HCT116 (cell line): Measurements from ENCODE around the gene SCN1A. TPM values are rescaled to one million over a fixed set of nuclear protein-coding genes. Genes with fewer than 3 reads are reported as not detected.

Source experiments
- ATAC-seq: fragments of 200-7000 bp; cut with Tn5 transposase; 2 replicates; pipeline ENCODE4 v1.9.1; 2020; ENCODE audit warnings: mild to moderate bottlenecking, moderate library complexity
- BruUV-seq: library from RNA; stranded (reverse); fragments of 400-500 nt; replicated peaks from 2 replicates; lab custom pipeline; 2021; lab: Mats Ljungman, UMichigan
- CTCF ChIA-PET: fragments of 300-600 bp; sonication (Branson Sonifier 250); formaldehyde crosslinking; loops from one replicate; lab custom pipeline; 2021; ENCODE audit warnings: antibody characterized with exemption; lab: Charles Lee
- POLR2A ChIA-PET: fragments of 300-600, 350-600 bp; sonication (Branson Sonifier 250); formaldehyde crosslinking; loops from one replicate; lab custom pipeline; 2021; ENCODE audit warnings: antibody characterized with exemption; lab: Charles Lee
- RAD21 ChIA-PET, 2 experiments: fragments of 300-600 bp; sonication (Branson Sonifier 250); formaldehyde crosslinking; loops; one replicate each; lab custom pipeline; 2023; ENCODE audit warnings: low total read pairs in 2 of 2; ENCODE audit not compliant: uncharacterized antibody in 2 of 2, unreplicated experiment in 2 of 2, low non-redundant PET in 1 of 2; lab: Charles Lee
- DNase-seq: peaks from one replicate; pipeline ENCODE4 v3.0.0-alpha.2; 2010; ENCODE audit warnings: low read depth, low spot score
- H2AFZ ChIP-seq: fragments of 200-600 bp; shearing (Covaris generic), sonication (generic); 2 replicates; pipeline ENCODE4 v1.6.1; 2017; ENCODE audit warnings: low read depth, mixed run types, mixed read lengths, antibody characterized with exemption, low read length; ENCODE audit not compliant: poor library complexity, severe bottlenecking
- H3K27ac ChIP-seq: 2 replicates; pipeline ENCODE4 v1.5.1; 2012; ENCODE audit warnings: low read depth, low read length
- H3K27me3 ChIP-seq: fragments of 200-600 bp; sonication (generic); 2 replicates; pipeline ENCODE4 v1.6.1; 2016; ENCODE audit warnings: mixed run types, low read length, mixed read lengths; ENCODE audit not compliant: insufficient read depth
- H3K36me3 ChIP-seq, 2 experiments: fragments of 200-500 bp in 1 of 2; fragments of 200-600 bp in 1 of 2; sonication (Bioruptor generic) in 1 of 2; sonication (generic) in 1 of 2; 2 replicates each; pipeline versions ENCODE4 v1.5.1 to v1.6.1; 2014 to 2016; ENCODE audit warnings: low read length in 2 of 2, inconsistent platforms in 1 of 2, mixed read lengths in 1 of 2, mixed run types in 1 of 2; ENCODE audit not compliant: insufficient read depth in 2 of 2, control insufficient read depth in 1 of 2
- H3K4me1 ChIP-seq, 2 experiments: fragments of 200-600 bp in 1 of 2; sonication (generic) in 1 of 2; 2 replicates each; pipeline versions ENCODE4 v1.5.1 to v1.6.1; 2012 to 2017; ENCODE audit warnings: low read length in 2 of 2, inconsistent platforms in 1 of 2, mild to moderate bottlenecking in 1 of 2, mixed read lengths in 1 of 2, mixed run types in 1 of 2, moderate library complexity in 1 of 2; ENCODE audit not compliant: insufficient read depth in 2 of 2, control insufficient read depth in 1 of 2
- H3K4me2 ChIP-seq: fragments of 200-600 bp; sonication (generic); 2 replicates; pipeline ENCODE4 v1.6.1; 2017; ENCODE audit warnings: mixed run types, low read length, mixed read lengths
- H3K4me3 ChIP-seq, 2 experiments: fragments of 200-600 bp in 1 of 2; sonication (generic) in 1 of 2; replicated peaks in 1 of 2; 2 replicates each; pipeline ENCODE4 v1.5.1; 2011 to 2016; ENCODE audit warnings: low read length in 2 of 2, control low read depth in 1 of 2, low read depth in 1 of 2, mild to moderate bottlenecking in 1 of 2, mixed read lengths in 1 of 2, mixed run types in 1 of 2
- H3K79me2 ChIP-seq: fragments of 200-600 bp; sonication (generic); 2 replicates; pipeline ENCODE4 v1.6.1; 2017; ENCODE audit warnings: mild to moderate bottlenecking, mixed run types, low read length, moderate library complexity, mixed read lengths; ENCODE audit not compliant: insufficient read depth
- H3K9ac ChIP-seq: fragments of 200-600 bp; sonication (generic); 2 replicates; pipeline ENCODE4 v1.6.1; 2016; ENCODE audit warnings: low read length, mixed read lengths
- H3K9me2 ChIP-seq: fragments of 200-600 bp; sonication (generic), shearing (Covaris generic); 2 replicates; pipeline ENCODE4 v1.6.1; 2017; ENCODE audit warnings: mixed run types, mild to moderate bottlenecking, moderate library complexity; ENCODE audit not compliant: insufficient read depth
- H3K9me3 ChIP-seq, 2 experiments: fragments of 200-500 bp in 1 of 2; fragments of 200-600 bp in 1 of 2; sonication (Bioruptor generic) in 1 of 2; sonication (generic) in 1 of 2; 2 replicates each; pipeline ENCODE4 v1.6.1; 2014 to 2017; ENCODE audit warnings: low read length in 2 of 2, mixed read lengths in 2 of 2, inconsistent platforms in 1 of 2, low read depth in 1 of 2, mild to moderate bottlenecking in 1 of 2, mixed run types in 1 of 2, moderate library complexity in 1 of 2; ENCODE audit not compliant: control insufficient read depth in 1 of 2, insufficient read depth in 1 of 2
- H4K20me1 ChIP-seq: fragments of 200-600 bp; sonication (generic), shearing (Covaris generic); 2 replicates; pipeline ENCODE4 v1.6.1; 2017; ENCODE audit warnings: mixed run types, mild to moderate bottlenecking, moderate library complexity; ENCODE audit not compliant: insufficient read depth
- CBX3 ChIP-seq: IDR thresholded peaks from 2 replicates; pipeline ENCODE4 v1.6.1; 2012; ENCODE audit warnings: low read depth
- CEBPB ChIP-seq: IDR thresholded peaks from 2 replicates; pipeline ENCODE4 v1.6.1; 2012; ENCODE audit warnings: low read depth
- CTCF ChIP-seq, 3 experiments: fragments of 200-600 bp in 1 of 3; sonication (generic) in 1 of 3; IDR thresholded peaks in 2 of 3; conservative IDR thresholded peaks in 1 of 3; 2 replicates each; pipeline ENCODE4 v1.5.1; 2012 to 2017; ENCODE audit warnings: low read depth in 2 of 3, low read length in 2 of 3, antibody characterized with exemption in 1 of 3, borderline replicate concordance in 1 of 3, control low read depth in 1 of 3, mild to moderate bottlenecking in 1 of 3, mixed read lengths in 1 of 3, mixed run types in 1 of 3, moderate library complexity in 1 of 3; ENCODE audit not compliant: insufficient read depth in 1 of 3
- EGR1 ChIP-seq: IDR thresholded peaks from 2 replicates; pipeline ENCODE4 v1.6.1; 2012; ENCODE audit warnings: low read depth
- ELF1 ChIP-seq: IDR thresholded peaks from 2 replicates; pipeline ENCODE4 v1.6.1; 2012; ENCODE audit warnings: low read depth, borderline replicate concordance
- JUND ChIP-seq: IDR thresholded peaks from 2 replicates; pipeline ENCODE4 v1.6.1; 2012
- POLR2A ChIP-seq: IDR thresholded peaks from 2 replicates; pipeline ENCODE4 v1.7.0; 2011; ENCODE audit warnings: borderline replicate concordance; ENCODE audit not compliant: insufficient read depth, insufficient read length; ENCODE audit errors: extremely low read depth
- RAD21 ChIP-seq: IDR thresholded peaks from 2 replicates; pipeline ENCODE4 v1.6.1; 2012; ENCODE audit warnings: low read depth, mild to moderate bottlenecking
- TCF7L2 ChIP-seq: IDR thresholded peaks from 2 replicates; pipeline ENCODE4 v1.7.0; 2011; ENCODE audit warnings: borderline replicate concordance, inconsistent platforms; ENCODE audit not compliant: insufficient read depth, insufficient read length; ENCODE audit errors: extremely low read depth
- ZBTB33 ChIP-seq: IDR thresholded peaks from 2 replicates; pipeline ENCODE4 v1.6.1; 2011; ENCODE audit warnings: mild to moderate bottlenecking, low read length, moderate library complexity; ENCODE audit not compliant: insufficient replicate concordance; ENCODE audit errors: extremely low read depth
- intact Hi-C: fragments of 100-400 bp; cut with micrococcal nuclease; formaldehyde crosslinking; loops from 2 replicates; pipeline ENCODE4 v1.10.0; 2022
- total RNA-seq: library from RNA; stranded (reverse); gene quantifications from one replicate; pipeline ENCODE4 v1.2.1, GENCODE V29; 2021; ENCODE audit not compliant: unreplicated experiment

The SCN1A gene
- total RNA-seq, 1 experiment from 2014 or later: not detected

GRCh38 chr2:166025313-166025712, 102.5 kb downstream of the SCN1A start:
- POLR2A ChIA-PET: no interaction called here
- no peaks in the 10 kb centered on the region for H3K9me2 ChIP-seq
- H3K9me3 ChIP-seq: no peaks in the 10 kb centered on the region
- H3K4me3 ChIP-seq: no peak overlapping the region
- no peaks in the 10 kb centered on the region for H3K36me3 ChIP-seq
- CTCF ChIA-PET: no interaction called here
- H2AFZ ChIP-seq: no peak overlapping the region
- TF ChIP-seq ELF1 (no peak), JUND (no peak), CTCF (IDR thresholded peaks at IDR 0.05 in 2 of 3, conservative IDR thresholded peaks at IDR 0.05 in 1 of 3; ENCODE audit: borderline replicate concordance in 1 of 3, insufficient read depth in 1 of 3, low read depth in 2 of 3, low read length in 2 of 3) (no peak), RAD21 (no peak), CEBPB (no peak), POLR2A (no peak), EGR1 (no peak), ZBTB33 (no peak), TCF7L2 (no peak), CBX3 (no peak)
- H3K4me2 ChIP-seq: no peak overlapping the region
- DNase-seq (no peak), ATAC-seq (no peak)
- H3K79me2 ChIP-seq: no peaks in the 10 kb centered on the region
- no peak overlapping the region for H3K9ac ChIP-seq
- H3K27me3 ChIP-seq: peaks cover 8% of the 10 kb centered on the region; the same call in 1 of the 2 replicates
- intact Hi-C loops: loop anchor here (10.0 kb wide), 1 partner anchor 301 kb away; no protein-coding TSS in a partner anchor
- H3K4me1 ChIP-seq: no peaks in the 10 kb centered on the region
- BruUV-seq: no TSS peak
- no peak overlapping the region for H3K27ac ChIP-seq
- RAD21 ChIA-PET: no interaction called here
- H4K20me1 ChIP-seq: no peaks in the 10 kb centered on the region; the same call in 1 of the 2 replicates
